ENCODE results near the gene SERTAD3. TPM values are rescaled to one million over a fixed set of nuclear protein-coding genes. Genes with fewer than 3 reads are reported as not detected.

The SERTAD3 gene
- total and polyA plus RNA-seq, 2 of the 8 experiments (the other 6 are each of a cell fraction or from before 2014, with no cell fraction given): 15.1 to 32.1 TPM

DNA sequence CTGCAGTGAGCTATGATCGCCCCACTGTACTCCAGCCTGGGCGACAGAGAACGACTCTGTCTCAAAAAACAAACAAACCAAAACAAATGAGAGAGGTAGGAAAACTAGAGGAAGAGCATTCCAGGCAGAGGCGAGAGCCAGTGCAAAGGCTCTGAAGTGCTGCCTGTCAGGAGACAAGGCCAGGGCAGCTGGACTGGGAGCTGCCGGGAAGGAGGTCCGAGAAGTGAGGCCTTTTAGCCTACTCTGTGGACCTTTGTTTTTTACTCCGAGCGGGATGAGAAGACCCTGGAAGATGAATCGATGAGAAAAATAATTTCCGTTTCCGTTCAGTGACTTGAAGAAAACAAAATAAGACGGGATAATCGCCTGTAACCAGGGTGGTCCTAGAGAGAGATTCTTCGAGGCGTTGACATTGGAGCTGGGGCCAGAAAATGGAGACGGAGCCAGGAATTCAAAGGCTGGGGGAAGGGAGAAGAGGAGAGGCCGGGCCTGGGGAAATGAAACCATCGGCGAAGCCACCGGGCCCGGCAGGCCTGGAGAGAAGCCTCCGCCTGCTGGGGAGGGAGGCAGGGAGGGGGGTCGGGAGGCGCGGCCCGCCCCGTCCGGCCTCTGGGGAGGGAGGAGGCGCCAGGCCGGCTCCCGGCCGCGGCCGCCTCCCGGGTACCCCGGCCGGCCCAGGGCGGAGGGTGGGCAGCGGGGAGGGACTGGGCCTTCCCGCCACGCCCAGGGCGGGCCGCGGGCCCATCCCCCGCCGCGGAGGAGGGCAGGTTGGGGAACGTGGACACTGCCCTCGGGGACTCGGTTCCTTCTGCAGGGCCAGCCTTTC is 10.5 kb downstream of the SERTAD3 start:
- WGBS, 2 experiments (ENCODE audit: extremely low coverage in 1 of 2, insufficient coverage in 1 of 2, insufficient read length in 1 of 2, insufficient replicate concordance in 2 of 2, low coverage in 1 of 2, low lambda C conversion rate in 2 of 2, missing lambda C conversion rate in 1 of 2): 14% methylated on average over 21 of the region's 50 CpGs; no CpG with 5 or more reads in 1 of the 2 experiments
- Histone ChIP-seq H2BK120ac (replicated peaks; ENCODE audit: low read depth, low read length) (peak overlapping the region; percentile 13), H3K9me3 (ENCODE audit: insufficient read depth in 2 of 2, low read depth in 1 of 2, low read length in 1 of 2) (no peaks in the 10 kb centered on the region), H3K36me3 (ENCODE audit: control insufficient read depth in 2 of 4, insufficient read depth in 4 of 4, low read length in 3 of 4) (no peaks in the 10 kb centered on the region), H4K5ac (ENCODE audit: insufficient read length, low read depth, low read length) (peak overlapping the region; percentile 85), H3K79me2 (ENCODE audit: control insufficient read depth in 1 of 2, insufficient read depth in 2 of 2, low read length in 2 of 2) (no peaks in the 10 kb centered on the region), H4K8ac (ENCODE audit: extremely low read depth, insufficient read depth, low read length) (peak overlapping the region; percentile 47; the same call in 1 of the 2 replicates), H2BK15ac (ENCODE audit: low read length) (peak overlapping the region; percentile 46; the same call in 1 of the 2 replicates), H3K4me2 (ENCODE audit: insufficient read depth in 1 of 2, low read depth in 2 of 2, low read length in 2 of 2) (peak overlapping the region; percentile 63 to 68), H3K4me1 (replicated peaks in 1 of 4; ENCODE audit: control insufficient read depth in 3 of 4, insufficient read depth in 4 of 4, low read length in 3 of 4) (peaks cover 0 to 4% (median 3%) of the 10 kb centered on the region in 4 experiments; a peak in 4 of 7 replicates), H2BK12ac (ENCODE audit: low read depth, low read length) (peak overlapping the region; percentile 80), H3K9ac (replicated peaks in 1 of 4; ENCODE audit: extremely low read depth in 1 of 4, low read depth in 3 of 4, low read length in 3 of 4) (peak overlapping the region; percentile 43 to 82 (median 72)), H3K23me2 (ENCODE audit: low read depth, low read length) (peaks cover 2% of the 10 kb centered on the region; the same call in 1 of the 2 replicates), H3K14ac (ENCODE audit: insufficient read length) (no peak overlapping the region), H3K27ac (ENCODE audit: low read depth, low read length) (peak overlapping the region; percentile 81), H3K18ac (ENCODE audit: extremely low read depth, low read length) (peak overlapping the region; percentile 85), H4K91ac (replicated peaks; ENCODE audit: insufficient read length, low read length) (peak overlapping the region; percentile 15), H2AK5ac (ENCODE audit: low read depth, low read length) (no peak overlapping the region), H2AFZ (ENCODE audit: low read length) (peak overlapping the region; percentile 75), H2BK5ac (ENCODE audit: low read depth, low read length) (peak overlapping the region; percentile 29), H3K79me1 (ENCODE audit: low read depth, low read length) (no peaks in the 10 kb centered on the region), H2BK20ac (ENCODE audit: low read length) (no peak overlapping the region), H3K27me3 (replicated peaks in 1 of 4; ENCODE audit: control insufficient read depth in 3 of 4, extremely low read depth in 1 of 4, insufficient read depth in 3 of 4, low read length in 3 of 4) (no peaks in the 10 kb centered on the region), H3K56ac (replicated peaks; ENCODE audit: insufficient read length, low read depth, low read length) (no peak overlapping the region), H3K4ac (replicated peaks; ENCODE audit: insufficient read length, low read depth, low read length) (no peak overlapping the region), H4K20me1 (replicated peaks in 1 of 2; ENCODE audit: control insufficient read depth in 1 of 2, insufficient read depth in 2 of 2, low read length in 2 of 2) (no peaks in the 10 kb centered on the region), H3K4me3 (ENCODE audit: extremely low read depth in 1 of 4, insufficient read depth in 2 of 4, low read depth in 3 of 4, low read length in 4 of 4) (peak overlapping the region; percentile 22 to 55 (median 44); a peak in 7 of 8 replicates), H3K23ac (ENCODE audit: insufficient read length) (no peak overlapping the region)
- POLR2A ChIA-PET (ENCODE audit: partially characterized antibody): interaction anchor here (0.5 to 2.7 kb wide), 15 partner anchors 7 to 1534 kb away, joined by 3 to 40 read pairs (median 4); partner anchors contain the start of genes BLVRB, NFKBIB, PLD3 and PRX
- FAIRE-seq (no peak), DNase-seq (ENCODE audit: low read depth in 1 of 2, low spot score in 2 of 2) (peak in 1 of 2 experiments; percentile 86)
- CTCF ChIA-PET (ENCODE audit: partially characterized antibody): interaction anchor here (0.8 to 3.9 kb wide), 8 partner anchors 9 to 84 kb away, joined by 3 to 21 read pairs (median 4); partner anchors contain the start of gene BLVRB
- TF ChIP-seq TAF7 (optimal IDR thresholded peaks at IDR 0.05; ENCODE audit: borderline replicate concordance, low read depth, low read length): no peak
- TF ChIP-seq SUZ12 (IDR thresholded peaks at IDR 0.05; ENCODE audit: low read length): no peak
- TF ChIP-seq, protein P1, sequence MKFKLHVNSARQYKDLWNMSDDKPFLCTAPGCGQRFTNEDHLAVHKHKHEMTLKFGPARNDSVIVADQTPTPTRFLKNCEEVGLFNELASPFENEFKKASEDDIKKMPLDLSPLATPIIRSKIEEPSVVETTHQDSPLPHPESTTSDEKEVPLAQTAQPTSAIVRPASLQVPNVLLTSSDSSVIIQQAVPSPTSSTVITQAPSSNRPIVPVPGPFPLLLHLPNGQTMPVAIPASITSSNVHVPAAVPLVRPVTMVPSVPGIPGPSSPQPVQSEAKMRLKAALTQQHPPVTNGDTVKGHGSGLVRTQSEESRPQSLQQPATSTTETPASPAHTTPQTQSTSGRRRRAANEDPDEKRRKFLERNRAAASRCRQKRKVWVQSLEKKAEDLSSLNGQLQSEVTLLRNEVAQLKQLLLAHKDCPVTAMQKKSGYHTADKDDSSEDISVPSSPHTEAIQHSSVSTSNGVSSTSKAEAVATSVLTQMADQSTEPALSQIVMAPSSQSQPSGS (IDR thresholded peaks at IDR 0.05; ENCODE audit: low read length): no peak
- peak; percentile 86 for TF ChIP-seq YY1 (IDR thresholded peaks at IDR 0.05; ENCODE audit: low read depth, low read length)
- no peak for TF ChIP-seq NANOG (IDR thresholded peaks at IDR 0.05; ENCODE audit: insufficient read depth, low read depth, low read length, poor library complexity, severe bottlenecking)
- no peak for TF ChIP-seq SRF (IDR thresholded peaks at IDR 0.05; ENCODE audit: low read depth, low read length)
- no peak for TF ChIP-seq CREB1 (IDR thresholded peaks at IDR 0.05)
- TF ChIP-seq, protein P2, sequence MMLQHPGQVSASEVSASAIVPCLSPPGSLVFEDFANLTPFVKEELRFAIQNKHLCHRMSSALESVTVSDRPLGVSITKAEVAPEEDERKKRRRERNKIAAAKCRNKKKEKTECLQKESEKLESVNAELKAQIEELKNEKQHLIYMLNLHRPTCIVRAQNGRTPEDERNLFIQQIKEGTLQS (IDR thresholded peaks at IDR 0.05; ENCODE audit: insufficient read depth, low read depth, low read length): no peak
- no peak for TF ChIP-seq JUND (IDR thresholded peaks at IDR 0.05; ENCODE audit: low read length)
